HG03575 (cell line): ENCODE measurements around the gene WFS1.

Experiments
- ATAC-seq: cut with Tn5 transposase; IDR thresholded peaks from one replicate; pipeline ENCODE4 v1.9.1; 2021; ENCODE audit not compliant: unreplicated experiment, insufficient number of reproducible peaks, low FRiP score; ENCODE audit errors: extremely low read depth

The WFS1 gene, protein sequence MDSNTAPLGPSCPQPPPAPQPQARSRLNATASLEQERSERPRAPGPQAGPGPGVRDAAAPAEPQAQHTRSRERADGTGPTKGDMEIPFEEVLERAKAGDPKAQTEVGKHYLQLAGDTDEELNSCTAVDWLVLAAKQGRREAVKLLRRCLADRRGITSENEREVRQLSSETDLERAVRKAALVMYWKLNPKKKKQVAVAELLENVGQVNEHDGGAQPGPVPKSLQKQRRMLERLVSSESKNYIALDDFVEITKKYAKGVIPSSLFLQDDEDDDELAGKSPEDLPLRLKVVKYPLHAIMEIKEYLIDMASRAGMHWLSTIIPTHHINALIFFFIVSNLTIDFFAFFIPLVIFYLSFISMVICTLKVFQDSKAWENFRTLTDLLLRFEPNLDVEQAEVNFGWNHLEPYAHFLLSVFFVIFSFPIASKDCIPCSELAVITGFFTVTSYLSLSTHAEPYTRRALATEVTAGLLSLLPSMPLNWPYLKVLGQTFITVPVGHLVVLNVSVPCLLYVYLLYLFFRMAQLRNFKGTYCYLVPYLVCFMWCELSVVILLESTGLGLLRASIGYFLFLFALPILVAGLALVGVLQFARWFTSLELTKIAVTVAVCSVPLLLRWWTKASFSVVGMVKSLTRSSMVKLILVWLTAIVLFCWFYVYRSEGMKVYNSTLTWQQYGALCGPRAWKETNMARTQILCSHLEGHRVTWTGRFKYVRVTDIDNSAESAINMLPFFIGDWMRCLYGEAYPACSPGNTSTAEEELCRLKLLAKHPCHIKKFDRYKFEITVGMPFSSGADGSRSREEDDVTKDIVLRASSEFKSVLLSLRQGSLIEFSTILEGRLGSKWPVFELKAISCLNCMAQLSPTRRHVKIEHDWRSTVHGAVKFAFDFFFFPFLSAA

DNA sequence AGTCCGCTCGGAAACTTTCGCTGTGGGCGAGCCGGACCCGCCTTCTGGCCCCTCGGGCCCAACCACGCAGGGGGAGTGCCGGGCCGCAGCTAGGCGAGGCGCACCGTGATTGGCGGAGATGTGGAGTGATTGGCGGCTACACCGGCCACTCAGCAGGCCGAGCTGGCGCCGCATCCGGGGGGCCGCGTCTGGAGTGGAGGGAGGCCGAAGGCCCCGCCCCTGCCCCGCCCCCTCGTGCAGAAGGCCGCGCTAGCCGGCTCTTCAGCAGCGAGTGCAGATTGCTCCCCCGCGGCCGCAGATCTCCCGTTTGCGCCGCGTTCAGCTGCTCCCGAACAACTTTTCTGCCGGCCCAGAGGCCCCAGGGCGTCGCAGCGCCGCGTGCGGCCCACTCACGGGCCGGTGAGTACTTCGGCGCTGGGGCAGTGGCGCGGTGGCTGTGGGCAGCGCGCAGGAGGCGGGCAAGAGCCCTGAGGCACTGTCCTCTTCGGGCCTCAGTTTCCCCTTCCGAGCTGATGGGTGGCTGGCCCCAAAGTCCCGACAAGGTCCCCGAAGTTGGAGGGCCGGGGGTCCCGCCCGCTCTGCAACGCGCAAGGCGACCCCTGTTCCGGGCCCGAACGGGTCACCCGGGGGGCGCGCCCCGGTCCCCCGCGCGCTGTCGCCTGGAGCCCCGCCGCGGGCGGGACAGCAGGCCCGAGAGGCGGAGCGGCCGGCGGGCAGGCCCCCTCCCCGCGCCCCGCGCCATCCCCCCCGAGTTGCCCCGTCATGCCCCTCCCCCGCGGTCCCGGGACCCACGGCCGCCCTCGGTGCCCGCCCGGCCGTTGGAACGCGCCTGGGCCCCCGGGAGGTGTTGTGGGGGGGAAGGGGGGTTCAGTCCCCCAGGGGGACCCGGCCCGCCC is at the start of gene WFS1:
Gene WFS1, plus strand, starts transcription at position 235 of the 896 bp plus-strand sequence. CDS start 7,606 bp downstream, outside the sequence.
- ATAC-seq = peak; percentile 99

DNA sequence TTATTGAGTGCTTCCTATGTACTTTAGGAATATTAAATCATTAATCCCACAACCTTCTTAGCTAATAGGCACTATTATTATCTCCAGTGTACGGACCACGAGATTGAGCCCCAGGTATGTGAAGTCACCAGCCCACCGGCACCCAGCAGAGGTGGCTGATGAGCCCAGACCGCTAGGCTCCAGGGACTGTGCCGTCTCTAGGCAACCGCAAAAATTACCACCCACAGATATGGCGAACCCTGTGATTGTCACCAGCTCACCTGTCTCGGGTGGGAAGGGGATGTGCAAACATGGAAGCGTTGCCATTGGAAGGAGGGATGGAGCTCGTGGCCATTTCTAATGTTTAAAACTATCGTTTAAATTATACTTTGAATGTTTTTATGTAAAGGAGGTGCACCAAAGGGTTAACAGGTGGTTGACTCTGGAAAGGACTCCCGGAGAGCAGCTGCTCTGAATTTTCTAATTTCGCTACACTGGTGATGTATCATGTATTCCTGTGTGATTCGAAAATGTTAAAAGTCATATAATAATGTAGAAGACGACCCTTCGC is 48.3 kb upstream of the WFS1 start:
- no peak for ATAC-seq

DNA sequence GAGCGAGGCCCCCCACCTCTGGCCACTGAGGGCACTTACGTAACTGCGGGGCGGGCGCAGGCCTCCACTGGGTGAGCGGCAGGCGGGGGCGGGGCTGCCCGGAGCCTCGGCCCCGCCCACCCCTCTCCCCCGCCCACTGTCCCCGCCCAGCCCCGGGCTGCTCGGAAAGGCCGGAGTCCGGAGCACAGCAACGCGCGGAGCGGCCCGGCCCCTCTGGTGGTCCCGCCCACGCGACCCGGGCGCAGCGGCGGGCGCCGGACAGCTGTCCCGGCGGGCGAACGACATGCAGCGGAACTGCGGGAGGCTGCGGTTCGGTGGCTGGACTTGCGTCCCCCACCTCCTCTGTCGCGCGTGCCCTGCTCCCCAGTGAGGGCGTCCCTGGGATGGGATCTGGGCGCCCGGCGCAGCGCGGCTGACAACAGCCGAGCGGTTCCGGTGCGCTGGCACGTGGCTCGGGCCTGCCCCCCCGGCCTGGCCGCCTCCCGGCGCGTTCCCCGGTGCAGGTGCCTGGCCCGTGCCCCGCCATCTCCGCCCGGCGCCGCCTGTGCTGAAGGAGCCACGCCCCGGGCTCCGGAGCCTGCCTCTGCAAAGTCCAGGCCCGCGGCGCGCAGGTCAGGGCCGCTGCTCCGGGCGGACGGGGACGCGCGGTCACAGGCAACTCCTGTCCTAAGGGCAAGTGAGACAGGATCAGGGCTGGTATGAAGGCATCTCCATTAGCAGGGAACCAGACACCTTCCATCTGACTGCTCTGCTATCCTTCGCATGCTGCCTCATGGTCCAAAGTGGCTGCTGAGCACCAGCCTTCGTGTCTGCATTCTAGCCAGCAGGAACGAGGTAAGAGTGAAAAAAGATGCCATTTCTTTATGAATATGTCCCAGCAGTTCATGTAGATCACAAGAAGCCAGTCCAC is 47.5 kb upstream of the WFS1 start:
- no peak for ATAC-seq

DNA sequence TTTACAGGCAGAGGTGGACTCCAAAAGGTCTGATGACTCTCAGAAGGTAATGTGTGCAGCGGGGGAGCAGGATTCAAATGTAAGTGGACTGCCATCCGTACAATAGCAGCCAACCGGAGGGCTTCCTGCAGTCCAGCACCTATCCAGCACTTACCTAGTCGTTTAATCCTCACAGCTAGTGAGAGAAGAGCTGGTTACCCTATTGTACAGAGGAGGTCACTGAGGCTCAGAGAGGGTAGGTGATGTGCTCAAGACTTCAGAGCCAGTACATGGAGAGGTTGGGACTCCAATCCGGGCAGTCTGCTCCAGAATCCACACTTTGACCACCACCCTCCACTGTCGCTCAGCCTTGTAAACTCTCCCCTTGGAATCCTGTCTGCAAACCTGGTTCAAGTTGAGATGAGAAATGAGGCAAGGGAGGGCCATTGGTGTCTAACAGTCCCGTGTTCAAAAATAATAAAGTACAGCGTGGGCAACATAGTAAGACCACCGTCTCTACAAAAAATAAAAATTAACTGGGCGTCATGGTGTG is 46.8 kb upstream of the WFS1 start:
- ATAC-seq = no peak

DNA sequence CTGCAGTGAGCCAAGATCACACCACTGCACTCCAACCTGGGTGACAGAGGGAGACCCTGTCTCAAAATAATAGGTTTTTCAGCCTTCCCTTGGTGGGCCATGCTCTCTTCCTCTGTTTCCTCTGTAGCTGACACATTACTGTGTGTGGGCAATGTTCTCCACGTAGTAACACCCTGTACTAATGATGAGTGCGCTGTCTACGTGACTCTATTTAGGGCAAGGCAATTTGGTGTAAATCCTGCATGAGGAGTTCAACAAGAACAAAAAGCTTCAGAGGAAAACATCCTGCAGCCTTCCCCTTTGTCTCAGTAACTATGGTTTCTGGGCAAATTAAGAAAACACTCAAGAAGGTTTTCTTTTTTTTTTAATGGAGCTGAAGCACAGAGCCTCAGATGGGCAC is 44.9 kb upstream of the WFS1 start:
- ATAC-seq = no peak

DNA sequence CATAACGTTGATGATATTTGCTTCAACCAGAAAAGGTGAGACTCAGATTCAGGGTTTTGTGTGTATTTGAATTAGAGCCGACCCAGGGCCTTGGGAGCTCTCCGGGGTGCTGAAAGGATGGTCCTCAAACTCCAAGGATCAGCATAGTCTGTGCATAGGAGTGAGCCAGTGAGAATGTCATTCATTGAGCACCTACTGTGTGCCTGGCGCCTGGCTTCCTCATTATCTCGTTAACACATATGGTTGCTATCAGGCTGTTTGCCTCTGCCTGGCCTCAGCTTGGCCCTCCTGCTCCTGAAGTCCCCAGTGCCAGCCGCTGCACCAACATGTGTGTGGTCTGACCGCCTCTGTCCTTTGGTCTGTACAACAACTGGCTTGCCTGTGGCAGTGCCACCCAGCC is 44.2 kb upstream of the WFS1 start:
- ATAC-seq = no peak

DNA sequence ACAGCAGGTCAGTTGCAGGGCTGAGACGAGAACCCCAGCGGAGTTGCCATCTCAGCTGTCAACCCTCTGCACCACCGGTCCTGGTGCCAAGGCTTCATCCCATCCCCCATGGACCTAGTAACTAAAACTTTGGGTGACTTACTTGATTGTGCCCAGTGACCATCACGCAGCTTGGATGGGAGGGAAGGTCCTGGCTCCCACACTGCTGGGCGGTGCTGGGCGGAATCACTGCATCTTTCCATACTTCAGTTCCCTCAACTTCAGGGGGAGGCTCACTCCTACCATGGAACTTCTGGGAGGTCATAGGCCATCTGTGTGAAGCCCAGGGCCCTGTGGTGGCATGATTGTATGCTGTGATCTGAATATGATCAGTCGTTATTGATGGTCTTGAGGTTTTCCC is 43.1 kb upstream of the WFS1 start:
- no peak for ATAC-seq

DNA sequence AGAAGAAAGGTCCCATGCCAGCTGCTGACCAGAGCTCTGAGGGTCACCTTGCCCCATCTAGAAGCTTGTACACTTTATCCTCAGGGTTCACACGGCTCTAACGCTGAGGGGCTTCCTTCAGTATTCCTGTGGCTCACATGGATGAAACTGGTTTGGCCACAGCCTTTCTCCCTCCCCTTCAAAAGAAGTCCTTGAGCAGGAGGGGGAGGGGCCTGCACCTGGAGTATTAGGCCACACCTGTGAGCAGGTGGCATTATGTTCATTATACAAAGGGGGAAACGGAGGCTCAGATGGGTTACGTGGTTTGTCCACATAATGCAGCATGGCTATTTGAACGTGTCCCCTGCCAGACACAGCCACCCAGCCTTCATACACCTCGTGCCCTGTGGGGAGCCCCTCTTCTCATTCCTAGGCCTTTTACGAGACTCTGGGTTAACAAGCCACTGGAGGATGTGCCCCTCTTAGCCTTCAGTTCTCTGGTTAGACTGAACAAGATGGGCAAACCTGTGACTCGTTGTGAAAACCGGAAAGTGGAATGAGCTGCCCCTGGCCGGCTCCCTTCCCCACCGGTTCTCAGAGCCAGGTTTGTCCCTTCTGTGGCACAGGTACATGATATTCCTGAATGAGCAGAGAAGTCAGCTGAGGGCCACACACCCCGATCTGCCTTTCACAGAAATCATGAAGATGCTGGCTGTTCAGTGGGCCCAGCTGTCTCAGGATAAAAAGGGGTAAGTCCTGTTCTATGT is 42.1 kb upstream of the WFS1 start:
- no peak for ATAC-seq

DNA sequence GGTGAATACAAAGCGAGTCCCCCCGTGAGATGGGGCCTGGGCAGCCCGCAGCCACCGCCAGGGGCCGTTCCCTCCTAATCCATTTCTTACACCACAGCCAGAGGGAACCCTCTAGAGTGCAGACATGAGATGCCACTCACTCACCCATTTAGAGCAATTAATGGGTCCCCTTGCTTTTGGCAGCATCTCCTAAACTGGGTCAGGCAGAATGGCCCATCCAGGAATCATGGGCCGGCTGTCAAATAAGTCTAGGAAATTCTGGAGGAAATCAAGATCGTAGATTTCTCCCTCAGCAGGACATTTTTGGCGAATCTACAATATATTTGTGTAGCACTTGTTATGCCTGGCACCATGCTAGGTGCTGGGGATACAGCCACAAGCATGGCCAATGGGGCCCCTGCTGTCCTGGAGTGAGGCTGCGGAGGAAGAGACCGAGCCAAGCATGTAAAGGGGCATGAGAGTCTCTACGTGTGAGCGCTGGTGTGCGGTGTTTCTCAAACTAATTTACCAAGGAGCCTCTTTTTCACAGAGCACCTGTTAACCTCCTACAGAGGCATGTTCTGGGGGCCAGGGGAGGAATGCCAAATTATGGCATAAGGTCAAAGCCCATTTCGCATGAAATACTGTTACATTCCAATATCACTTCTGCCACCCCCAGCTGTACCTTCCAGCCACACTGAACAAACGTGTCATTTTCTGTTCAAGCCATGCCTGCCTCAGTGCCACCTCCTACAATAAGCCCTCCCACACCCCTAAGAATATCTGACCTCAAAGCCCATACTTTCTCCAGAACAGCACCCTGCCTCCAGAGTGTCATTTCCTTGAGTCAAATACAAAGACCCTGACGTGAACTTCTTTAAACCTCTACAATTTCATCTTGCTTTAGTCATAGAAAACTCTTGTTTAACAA is 41.2 kb upstream of the WFS1 start:
- ATAC-seq = no peak

DNA sequence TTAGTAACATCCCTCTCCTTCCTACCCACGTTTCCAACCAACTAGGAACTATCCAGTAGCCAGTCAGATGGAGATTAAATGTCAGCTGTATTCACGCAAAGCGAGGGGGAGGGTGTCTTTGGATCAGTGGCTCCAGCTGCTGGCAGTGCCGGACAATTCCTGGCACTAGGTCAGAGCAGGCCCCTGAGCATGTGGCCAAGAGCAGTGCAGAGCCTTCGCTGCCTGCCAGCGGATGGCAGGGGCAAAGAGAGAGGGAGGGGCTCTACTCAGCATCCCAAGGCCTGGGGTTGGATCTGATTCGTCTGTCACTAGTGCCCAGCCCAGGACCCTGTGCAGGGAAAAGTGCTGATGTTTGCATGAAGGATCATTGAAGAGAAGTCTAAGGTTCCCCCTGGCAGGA is 40.6 kb upstream of the WFS1 start:
- ATAC-seq = no peak

DNA sequence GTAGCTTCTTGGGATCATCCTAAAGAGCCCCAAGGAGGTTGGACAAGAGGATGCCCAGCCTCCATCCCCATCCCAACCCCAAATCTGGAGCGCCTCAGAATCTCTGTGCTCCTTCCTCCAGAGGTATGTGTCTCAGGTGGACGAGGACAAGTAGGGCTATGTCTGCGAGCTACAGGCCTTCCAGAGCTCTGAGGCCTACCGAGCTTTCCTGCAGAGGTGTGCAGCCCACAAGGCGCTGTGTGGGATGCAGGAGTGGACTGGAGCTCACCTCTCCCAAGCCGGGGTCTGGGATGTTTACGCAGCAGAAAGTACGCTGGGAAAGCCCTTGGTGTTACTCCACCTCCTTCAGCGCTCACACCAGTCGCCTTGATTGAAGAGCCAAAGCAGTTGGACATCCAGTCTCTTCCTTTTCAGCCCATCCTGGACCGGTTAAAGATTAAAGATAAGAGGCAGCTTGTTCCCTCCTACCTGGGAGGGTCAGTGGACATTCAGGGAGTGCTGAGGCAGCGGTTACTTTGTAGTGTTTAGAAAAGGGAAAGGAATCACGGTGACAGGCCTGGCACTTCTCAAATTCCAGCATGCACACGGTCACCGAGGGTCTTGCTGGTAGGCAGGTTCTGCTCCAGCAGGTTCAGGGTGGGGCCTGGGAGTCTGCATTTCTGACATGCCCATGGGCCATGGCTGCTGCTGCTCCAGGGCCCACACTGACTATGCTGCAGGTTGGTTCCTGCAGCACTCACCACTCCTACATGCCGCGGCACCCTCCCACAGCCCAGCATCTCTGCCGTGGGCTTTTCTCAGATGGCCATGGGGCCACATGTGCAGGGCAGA is 39.8 kb upstream of the WFS1 start:
- no peak for ATAC-seq

DNA sequence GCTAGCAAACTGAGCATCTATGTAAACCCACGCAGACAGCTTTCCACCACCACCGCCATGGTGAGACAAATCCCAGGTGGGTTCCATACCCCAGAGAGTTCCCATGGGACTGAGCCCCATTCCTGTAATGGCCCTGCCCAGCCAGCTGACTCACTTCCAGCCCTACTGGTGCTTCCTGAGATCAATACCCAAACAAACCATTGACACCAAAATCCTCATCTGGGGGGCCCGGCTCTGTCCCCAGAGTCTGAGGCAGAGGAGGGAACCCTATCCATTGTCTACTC is 39.2 kb upstream of the WFS1 start:
- no peak for ATAC-seq

DNA sequence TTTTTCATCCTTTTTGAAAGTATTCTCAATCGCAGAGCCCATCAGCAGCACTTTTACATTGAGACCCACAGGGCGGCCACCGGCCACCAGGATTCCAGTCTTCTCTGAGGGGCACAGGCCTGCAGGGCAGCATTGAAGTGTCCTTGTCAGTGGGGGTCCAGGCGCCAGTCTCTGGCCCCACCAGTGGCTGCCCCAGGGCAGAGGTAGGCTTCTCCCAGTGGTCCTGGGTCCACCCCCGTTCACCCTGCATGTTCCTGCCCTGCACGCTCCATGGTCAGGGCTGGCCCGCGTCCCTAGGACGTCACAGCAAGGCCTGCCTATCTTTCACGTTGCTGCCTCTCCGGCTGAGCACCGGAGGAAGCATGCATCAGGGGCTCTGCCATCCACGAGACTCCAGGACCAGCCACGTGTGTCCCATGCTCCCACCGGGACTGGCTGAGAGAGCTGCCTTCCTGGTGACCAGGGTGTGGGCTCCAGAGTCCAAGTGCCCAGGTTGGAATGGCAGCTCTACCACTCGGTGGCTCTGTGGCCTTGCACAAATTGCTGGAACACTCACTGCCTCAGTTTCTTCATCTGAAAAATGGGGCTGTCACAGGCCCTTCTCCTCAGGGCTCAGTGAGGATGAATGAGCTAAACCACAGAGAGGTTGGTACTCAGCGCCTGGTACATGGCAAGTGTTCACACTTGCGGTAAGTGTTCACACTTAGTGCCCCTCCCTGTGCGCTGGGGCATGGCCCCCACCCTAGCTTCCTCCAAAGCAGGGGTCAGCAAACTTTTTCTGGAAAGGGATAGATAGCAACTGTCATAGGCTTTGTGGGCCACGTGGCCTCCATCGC is 38.6 kb upstream of the WFS1 start:
- ATAC-seq = no peak

DNA sequence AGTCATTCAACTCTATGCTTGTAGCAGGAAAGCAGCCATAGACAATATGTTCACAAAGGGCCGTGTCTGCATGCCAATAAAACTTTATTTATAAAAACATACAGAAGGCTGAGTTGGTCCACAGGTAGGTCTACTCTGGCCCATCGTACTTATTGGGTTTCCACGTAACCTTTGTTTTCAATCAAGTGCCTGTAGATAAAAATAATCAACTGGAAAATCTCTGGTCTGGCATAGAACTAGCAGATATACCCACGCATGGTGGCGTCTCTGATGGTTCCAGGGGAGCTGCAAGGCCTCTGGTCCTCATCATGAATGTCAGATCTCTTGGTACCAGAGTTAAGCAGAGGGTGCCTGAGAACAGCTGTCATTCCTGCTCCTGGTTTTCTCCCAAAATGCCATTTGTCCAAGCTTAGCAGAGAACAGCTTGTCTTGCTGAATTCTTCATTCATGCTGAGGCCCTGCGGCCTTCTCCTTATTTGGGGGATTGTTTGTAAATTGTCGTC is 37.9 kb upstream of the WFS1 start:
- no peak for ATAC-seq
